DOHH2 (cell line): ENCODE data around the gene PIWIL4.

Experiments used
- EZH2phosphoT487 ChIP-seq: fragments of 200-600 bp; sonication (generic); IDR thresholded peaks from 2 replicates; pipeline ENCODE4 v1.6.1; 2017; ENCODE audit warnings: borderline replicate concordance, mild to moderate bottlenecking, antibody characterized with exemption, low read length, moderate library complexity, mixed read lengths
- TF ChIP-seq, protein P1 (sequence below): fragments of 200-600 bp; sonication (generic); IDR thresholded peaks from one replicate; pipeline ENCODE4 v1.5.1; 2014; ENCODE audit warnings: antibody characterized with exemption, mild to moderate bottlenecking, low read depth, low read length; ENCODE audit not compliant: poor library complexity, severe bottlenecking

DNA sequence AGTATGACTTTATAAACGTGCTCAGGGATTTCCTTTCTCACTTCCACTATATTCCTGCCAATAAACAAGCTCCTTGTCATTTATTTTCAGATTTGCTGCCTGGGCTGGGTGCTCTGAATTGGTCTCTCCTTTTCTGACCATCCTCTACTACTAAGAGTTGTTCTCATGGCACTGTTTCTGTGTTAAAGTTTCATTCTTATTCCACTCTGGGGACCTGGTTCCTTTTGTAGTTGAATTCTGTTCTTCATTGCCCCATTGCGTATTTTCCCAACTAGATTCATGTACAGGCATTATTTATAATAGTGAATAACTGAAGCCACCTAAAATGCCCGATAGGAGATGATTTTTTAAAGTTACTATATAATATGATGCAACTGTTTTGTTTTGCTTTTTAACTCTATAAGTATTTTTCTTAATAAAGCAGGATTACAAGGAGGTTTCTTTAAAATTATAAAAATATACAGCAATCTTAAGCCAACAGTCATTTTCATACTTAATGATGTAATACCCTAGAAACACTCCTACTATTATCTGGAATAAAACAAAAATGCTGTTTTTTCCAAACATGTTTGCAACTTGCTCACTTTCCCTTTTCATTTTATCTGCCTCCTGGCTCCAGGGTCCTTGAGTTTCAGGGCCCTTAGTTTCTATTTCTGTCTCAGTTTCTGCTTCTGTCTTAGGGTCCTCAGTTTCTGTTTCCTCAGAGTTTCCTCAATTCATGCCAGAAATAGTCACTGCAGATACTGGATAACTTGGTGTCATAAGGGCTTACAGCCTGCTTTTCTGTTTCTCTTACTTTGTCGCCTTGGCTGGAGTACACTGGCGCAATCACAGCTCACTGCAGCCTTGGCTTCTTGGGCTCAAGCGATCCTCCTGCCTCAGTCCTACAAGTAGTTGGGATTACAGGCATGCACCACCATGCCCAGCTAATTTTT is 33.2 kb upstream of the PIWIL4 start:
- TF ChIP-seq, protein P1, sequence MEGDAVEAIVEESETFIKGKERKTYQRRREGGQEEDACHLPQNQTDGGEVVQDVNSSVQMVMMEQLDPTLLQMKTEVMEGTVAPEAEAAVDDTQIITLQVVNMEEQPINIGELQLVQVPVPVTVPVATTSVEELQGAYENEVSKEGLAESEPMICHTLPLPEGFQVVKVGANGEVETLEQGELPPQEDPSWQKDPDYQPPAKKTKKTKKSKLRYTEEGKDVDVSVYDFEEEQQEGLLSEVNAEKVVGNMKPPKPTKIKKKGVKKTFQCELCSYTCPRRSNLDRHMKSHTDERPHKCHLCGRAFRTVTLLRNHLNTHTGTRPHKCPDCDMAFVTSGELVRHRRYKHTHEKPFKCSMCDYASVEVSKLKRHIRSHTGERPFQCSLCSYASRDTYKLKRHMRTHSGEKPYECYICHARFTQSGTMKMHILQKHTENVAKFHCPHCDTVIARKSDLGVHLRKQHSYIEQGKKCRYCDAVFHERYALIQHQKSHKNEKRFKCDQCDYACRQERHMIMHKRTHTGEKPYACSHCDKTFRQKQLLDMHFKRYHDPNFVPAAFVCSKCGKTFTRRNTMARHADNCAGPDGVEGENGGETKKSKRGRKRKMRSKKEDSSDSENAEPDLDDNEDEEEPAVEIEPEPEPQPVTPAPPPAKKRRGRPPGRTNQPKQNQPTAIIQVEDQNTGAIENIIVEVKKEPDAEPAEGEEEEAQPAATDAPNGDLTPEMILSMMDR, result no peak
- TF ChIP-seq EZH2phosphoT487, result no peak
